Measurements from ENCODE around the gene EIF4B. TPM values are rescaled to one million over a fixed set of nuclear protein-coding genes. Genes with fewer than 3 reads are reported as not detected.
"Not testable (repeated sequence)": the region's sequence is repeated elsewhere in the genome, so short reads cannot be mapped to it uniquely, and the experiment has no call there.

EIF4B gene
- total RNA-seq, 2 donors from 2014 or later: 340 to 372 TPM

GRCh38 chr12:52980096-52980649, 26.1 kb upstream of the EIF4B start:
- peaks cover 0 to 3% of the 10 kb centered on the region in 2 donors for H3K4me1 Mint-ChIP-seq (ENCODE audit: low read depth in 2 of 2)
- ATAC-seq: no peak
- H3K9me3 Mint-ChIP-seq: no peaks in the 10 kb centered on the region
- no peak overlapping the region for H3K4me3 Mint-ChIP-seq
- peak overlapping the region; percentile 26 to 75 for H3K27ac Mint-ChIP-seq
- peaks cover 35 to 46% of the 10 kb centered on the region in 2 donors for H3K27me3 Mint-ChIP-seq
- H3K36me3 Mint-ChIP-seq: no peaks in the 10 kb centered on the region
- no peak for DNase-seq (ENCODE audit: low spot score)

GRCh38 chr12:52980650-52981423, 25.4 kb upstream of the EIF4B start:
- Mint-ChIP-seq H3K27me3 (peaks cover 35 to 46% of the 10 kb centered on the region in 2 donors), H3K36me3 (no peaks in the 10 kb centered on the region), H3K4me1 (ENCODE audit: low read depth in 2 of 2) (peaks cover 0 to 3% of the 10 kb centered on the region in 2 donors), H3K4me3 (no peak overlapping the region), H3K27ac (peak overlapping the region; percentile 26 to 75), H3K9me3 (no peaks in the 10 kb centered on the region)
- DNase-seq (ENCODE audit: low spot score) (peak; percentile 83), ATAC-seq (peak; percentile 88 to 90)

DNA sequence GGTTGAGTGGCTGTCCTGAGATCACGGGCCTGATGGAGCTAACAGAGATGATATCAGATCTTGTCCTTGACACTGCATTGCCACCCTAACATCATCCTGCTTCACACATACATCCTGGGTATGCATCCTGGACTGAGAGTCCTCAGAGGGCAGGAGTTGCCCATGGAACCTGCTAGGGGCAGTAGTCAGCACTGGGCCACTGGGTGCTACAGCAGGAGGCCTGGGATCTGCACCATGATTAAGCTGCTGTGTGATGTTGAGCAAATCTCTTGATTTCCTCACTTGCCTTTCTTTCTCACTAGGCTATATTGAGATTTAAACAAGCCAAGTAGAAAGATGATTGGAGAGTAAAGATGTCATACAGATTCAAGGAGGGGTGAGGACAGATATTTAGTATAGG, 22.1 kb upstream of the EIF4B start:
- H3K4me1 Mint-ChIP-seq (ENCODE audit: low read depth in 2 of 2): peaks cover 0 to 3% of the 10 kb centered on the region in 2 donors
- H3K27me3 Mint-ChIP-seq: peaks cover 14 to 16% of the 10 kb centered on the region in 2 donors
- H3K9me3 Mint-ChIP-seq: no peaks in the 10 kb centered on the region
- ATAC-seq (no peak), DNase-seq (ENCODE audit: low spot score) (no peak)
- no peak overlapping the region for H3K27ac Mint-ChIP-seq
- H3K36me3 Mint-ChIP-seq: no peaks in the 10 kb centered on the region
- no peak overlapping the region for H3K4me3 Mint-ChIP-seq

- no peak overlapping the region for H3K4me3 Mint-ChIP-seq
- ATAC-seq: no peak
- no peaks in the 10 kb centered on the region for H3K4me1 Mint-ChIP-seq (ENCODE audit: low read depth in 2 of 2)
- H3K9me3 Mint-ChIP-seq: no peaks in the 10 kb centered on the region
- H3K27me3 Mint-ChIP-seq: no peaks in the 10 kb centered on the region
- no peaks in the 10 kb centered on the region for H3K36me3 Mint-ChIP-seq
- no peak overlapping the region for H3K27ac Mint-ChIP-seq
- no peak for DNase-seq (ENCODE audit: low spot score)
Observed at GRCh38 chr12:52988898-52989297, 17.4 kb upstream of the EIF4B start.

- no peak overlapping the region for H3K27ac Mint-ChIP-seq
- no peaks in the 10 kb centered on the region for H3K4me1 Mint-ChIP-seq (ENCODE audit: low read depth in 2 of 2)
- H3K4me3 Mint-ChIP-seq: no peak overlapping the region
- H3K9me3 Mint-ChIP-seq: no peaks in the 10 kb centered on the region
- no peak for DNase-seq (ENCODE audit: low spot score)
- H3K36me3 Mint-ChIP-seq: no peaks in the 10 kb centered on the region
- no peaks in the 10 kb centered on the region for H3K27me3 Mint-ChIP-seq
- ATAC-seq: no peak
Observed at GRCh38 chr12:52990206-52990605, 16.1 kb upstream of the EIF4B start.

DNA sequence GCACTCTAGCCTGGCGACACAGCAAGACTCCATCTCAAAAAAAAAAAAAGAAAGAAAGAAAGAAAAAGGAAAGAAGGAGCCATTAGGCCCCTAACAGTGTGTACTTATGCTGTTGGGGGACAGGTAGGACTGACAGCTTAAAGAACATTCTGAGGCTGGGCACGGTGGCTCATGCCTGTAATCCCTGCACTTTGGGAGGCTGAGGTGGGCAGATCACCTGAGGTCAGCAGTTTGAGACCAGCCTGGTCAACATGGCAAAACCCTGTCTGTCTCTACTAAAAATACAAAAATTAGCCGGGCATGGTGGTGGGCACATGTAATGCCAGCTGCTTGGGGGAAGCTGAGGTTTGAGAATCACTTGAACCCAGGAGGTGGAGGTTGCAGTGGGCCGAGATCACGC, 14.0 kb upstream of the EIF4B start:
- not testable (repeated sequence) for H3K4me1 Mint-ChIP-seq (ENCODE audit: low read depth in 2 of 2); H3K36me3 Mint-ChIP-seq; DNase-seq (ENCODE audit: low spot score); H3K27me3 Mint-ChIP-seq; H3K9me3 Mint-ChIP-seq; H3K27ac Mint-ChIP-seq; ATAC-seq; H3K4me3 Mint-ChIP-seq

GRCh38 chr12:52992699-52993557, 13.3 kb upstream of the EIF4B start:
- H3K27ac Mint-ChIP-seq: no peak overlapping the region
- no peaks in the 10 kb centered on the region for H3K36me3 Mint-ChIP-seq
- peaks cover 0 to 2% of the 10 kb centered on the region in 2 donors for H3K27me3 Mint-ChIP-seq
- H3K4me1 Mint-ChIP-seq (ENCODE audit: low read depth in 2 of 2): no peaks in the 10 kb centered on the region
- ATAC-seq: no peak
- DNase-seq (ENCODE audit: low spot score): no peak
- H3K4me3 Mint-ChIP-seq: no peak overlapping the region
- H3K9me3 Mint-ChIP-seq: no peaks in the 10 kb centered on the region

GRCh38 chr12:52993558-52993869, 12.7 kb upstream of the EIF4B start:
- H3K4me3 Mint-ChIP-seq: no peak overlapping the region
- ATAC-seq: no peak
- no peaks in the 10 kb centered on the region for H3K9me3 Mint-ChIP-seq
- H3K4me1 Mint-ChIP-seq (ENCODE audit: low read depth in 2 of 2): no peaks in the 10 kb centered on the region
- peaks cover 0 to 2% of the 10 kb centered on the region in 2 donors for H3K27me3 Mint-ChIP-seq
- no peak for DNase-seq (ENCODE audit: low spot score)
- H3K36me3 Mint-ChIP-seq: no peaks in the 10 kb centered on the region
- H3K27ac Mint-ChIP-seq: no peak overlapping the region

GRCh38 chr12:53004178-53004577, 2.1 kb upstream of the EIF4B start:
- H3K4me3 Mint-ChIP-seq: peak overlapping the region; percentile 21
- H3K36me3 Mint-ChIP-seq: peaks cover 18% of the 10 kb centered on the region
- no peak overlapping the region for H3K27ac Mint-ChIP-seq
- peaks cover 21 to 24% of the 10 kb centered on the region in 2 donors for H3K4me1 Mint-ChIP-seq (ENCODE audit: low read depth in 2 of 2)
- DNase-seq (ENCODE audit: low spot score) (no peak), ATAC-seq (no peak)
- H3K9me3 Mint-ChIP-seq: no peaks in the 10 kb centered on the region
- peaks cover 0 to 4% of the 10 kb centered on the region in 2 donors for H3K27me3 Mint-ChIP-seq

GRCh38 chr12:53004582-53004981, 1.7 kb upstream of the EIF4B start:
- peak overlapping the region; percentile 21 for H3K4me3 Mint-ChIP-seq
- no peak overlapping the region for H3K27ac Mint-ChIP-seq
- no peaks in the 10 kb centered on the region for H3K9me3 Mint-ChIP-seq
- ATAC-seq (no peak), DNase-seq (ENCODE audit: low spot score) (no peak)
- H3K36me3 Mint-ChIP-seq: peaks cover 18% of the 10 kb centered on the region
- H3K27me3 Mint-ChIP-seq: peaks cover 0 to 4% of the 10 kb centered on the region in 2 donors
- peaks cover 21 to 24% of the 10 kb centered on the region in 2 donors for H3K4me1 Mint-ChIP-seq (ENCODE audit: low read depth in 2 of 2)

DNA sequence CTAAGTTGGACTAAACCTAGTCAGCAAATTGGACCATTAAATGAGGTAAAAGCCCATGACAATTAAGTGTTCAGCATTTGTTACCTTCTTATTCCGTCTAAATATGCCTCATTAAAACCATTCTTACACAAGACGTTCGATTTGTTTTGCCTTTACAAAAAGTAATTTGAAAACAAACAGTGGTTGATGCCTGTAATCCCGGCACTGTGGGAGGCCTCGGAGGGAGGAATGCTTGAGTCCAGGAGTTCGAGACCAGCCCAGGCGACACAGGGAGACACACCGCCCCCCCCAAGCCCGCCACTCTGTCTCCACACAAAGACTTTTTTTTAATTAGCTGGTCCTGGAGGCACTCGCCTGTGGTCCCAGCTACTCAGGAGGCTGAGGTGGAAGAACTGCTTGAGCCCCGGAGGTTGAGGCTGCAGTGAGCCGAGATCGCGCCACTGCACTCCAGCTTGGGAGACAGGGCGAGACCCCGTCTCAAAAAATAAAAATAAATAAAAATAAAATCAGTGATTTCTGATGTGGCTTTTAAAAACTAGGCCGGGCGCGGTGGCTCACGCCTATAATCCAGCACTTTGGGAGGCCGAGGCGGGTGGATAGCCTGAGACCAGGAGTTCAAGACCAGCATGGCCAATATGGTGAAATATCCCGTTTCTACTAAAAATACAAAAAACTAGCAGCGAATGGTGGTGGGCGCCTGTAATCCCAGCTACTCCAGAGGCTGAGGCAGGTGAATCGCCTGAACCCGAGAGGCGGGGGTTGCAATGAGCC, 856 bp upstream of the EIF4B start:
- DNase-seq (ENCODE audit: low spot score): no peak
- H3K27ac Mint-ChIP-seq: peak overlapping the region; percentile 99
- no peaks in the 10 kb centered on the region for H3K27me3 Mint-ChIP-seq
- peaks cover 18% of the 10 kb centered on the region for H3K36me3 Mint-ChIP-seq
- ATAC-seq: no peak
- H3K4me1 Mint-ChIP-seq (ENCODE audit: low read depth in 2 of 2): peaks cover 27 to 31% of the 10 kb centered on the region in 2 donors
- peak overlapping the region; percentile 97 for H3K4me3 Mint-ChIP-seq
- H3K9me3 Mint-ChIP-seq: no peaks in the 10 kb centered on the region

GRCh38 chr12:53006810-53007309, 604 bp downstream of the EIF4B start:
- H3K4me3 Mint-ChIP-seq: peak overlapping the region; percentile 97
- H3K27me3 Mint-ChIP-seq: no peaks in the 10 kb centered on the region
- H3K36me3 Mint-ChIP-seq: peaks cover 22% of the 10 kb centered on the region
- H3K9me3 Mint-ChIP-seq: no peaks in the 10 kb centered on the region
- peak overlapping the region; percentile 99 for H3K27ac Mint-ChIP-seq
- peak; percentile 45 to 55 for ATAC-seq
- peaks cover 33 to 41% of the 10 kb centered on the region in 2 donors for H3K4me1 Mint-ChIP-seq (ENCODE audit: low read depth in 2 of 2)
- DNase-seq (ENCODE audit: low spot score): peak; percentile 85

DNA sequence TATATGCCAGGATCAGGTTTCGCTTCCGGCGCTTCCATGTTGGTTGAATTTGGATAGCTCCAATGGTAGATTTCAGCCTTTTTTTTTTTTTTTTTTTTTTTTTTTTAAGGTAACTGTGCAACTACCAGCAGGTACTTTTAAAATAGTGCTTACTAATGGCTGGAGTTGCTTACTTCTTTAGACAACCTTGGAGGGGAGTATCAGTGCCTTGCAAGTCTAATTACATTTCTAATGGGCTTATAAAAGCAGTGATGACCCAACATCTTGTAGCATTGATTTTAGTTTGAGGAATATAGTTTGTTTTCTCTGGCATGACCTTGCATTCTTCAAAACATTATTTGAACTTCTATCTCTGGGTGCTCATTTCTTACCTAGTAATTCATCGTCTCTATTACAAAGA, 1.1 kb downstream of the EIF4B start:
- H3K36me3 Mint-ChIP-seq: peaks cover 22% of the 10 kb centered on the region
- H3K4me3 Mint-ChIP-seq: peak overlapping the region; percentile 97

More for the DNA sequence above, 1.1 kb downstream of the EIF4B start:
- H3K27ac Mint-ChIP-seq: peak overlapping the region; percentile 99
- H3K27me3 Mint-ChIP-seq: no peaks in the 10 kb centered on the region
- H3K4me1 Mint-ChIP-seq (ENCODE audit: low read depth in 2 of 2): peaks cover 33 to 44% of the 10 kb centered on the region in 2 donors
- DNase-seq (ENCODE audit: low spot score): no peak
- no peak for ATAC-seq
- H3K9me3 Mint-ChIP-seq: no peaks in the 10 kb centered on the region

Measured in natural killer cell treated with Interleukin-12 subunit alpha and Interleukin-12 subunit beta and Interleukin-15 and Interleukin-18, amount 100 ng/mL, for 72 hours (primary cell).